Osteoblast (primary cell): Measurements from ENCODE around the gene PDE9A. TPM values are rescaled to one million over a fixed set of nuclear protein-coding genes. Genes with fewer than 3 reads are reported as not detected.

Experiments
- DNase-seq: peaks from one replicate; pipeline ENCODE4 v3.0.0; 2011; ENCODE audit warnings: low spot score, mixed read lengths; ENCODE audit not compliant: insufficient read length; ENCODE audit errors: missing footprints
- H2AFZ ChIP-seq: 2 replicates; pipeline ENCODE4 v1.6.0; 2011; ENCODE audit warnings: mild to moderate bottlenecking, low read length
- H3K27ac ChIP-seq: 2 replicates; pipeline ENCODE4 v1.5.1; 2011; ENCODE audit warnings: mild to moderate bottlenecking, low read depth, low read length, moderate library complexity
- H3K27me3 ChIP-seq: 2 replicates; pipeline ENCODE4 v1.6.0; 2012; ENCODE audit warnings: mild to moderate bottlenecking, control low read depth, inconsistent platforms, low read length, moderate library complexity; ENCODE audit not compliant: insufficient read depth
- H3K36me3 ChIP-seq: 2 replicates; pipeline ENCODE4 v1.5.1; 2011; ENCODE audit warnings: mild to moderate bottlenecking, low read length, control low read depth, moderate library complexity; ENCODE audit not compliant: insufficient read depth
- H3K4me1 ChIP-seq: 2 replicates; pipeline ENCODE4 v1.5.1; 2011; ENCODE audit warnings: mild to moderate bottlenecking, low read length, control low read depth, moderate library complexity; ENCODE audit not compliant: insufficient read depth
- H3K4me2 ChIP-seq: 2 replicates; pipeline ENCODE4 v1.6.0; 2011; ENCODE audit warnings: mild to moderate bottlenecking, low read length; ENCODE audit not compliant: insufficient read depth
- H3K4me3 ChIP-seq: fragments of 200-600 bp; sonication (generic); 3 replicates; pipeline ENCODE4 v1.5.1; 2012; ENCODE audit warnings: mild to moderate bottlenecking, low read length, inconsistent platforms; ENCODE audit not compliant: insufficient read depth
- H3K79me2 ChIP-seq: 2 replicates; pipeline ENCODE4 v1.6.0; 2012; ENCODE audit warnings: mild to moderate bottlenecking, low read length, control low read depth, inconsistent platforms; ENCODE audit not compliant: insufficient read depth
- H3K9me3 ChIP-seq: 2 replicates; pipeline ENCODE4 v1.5.1; 2011; ENCODE audit warnings: low read depth, low read length, control low read depth
- H4K20me1 ChIP-seq: 2 replicates; pipeline ENCODE4 v1.6.0; 2012; ENCODE audit warnings: mild to moderate bottlenecking, low read length, control low read depth; ENCODE audit not compliant: insufficient read depth
- total RNA-seq: library from RNA; depleted of rRNA; stranded (reverse); fragments of >200 nt; gene quantifications from 2 replicates; pipeline ENCODE4 v1.2.3, GENCODE V29; 2012
- TF ChIP-seq, protein P1 (sequence below): IDR thresholded peaks from 2 replicates; pipeline ENCODE4 v1.5.1; 2011; ENCODE audit warnings: mild to moderate bottlenecking, low read depth, low read length, moderate library complexity; ENCODE audit errors: extremely low read depth

The PDE9A gene
- total RNA-seq, 1 donor: 0.36 TPM

DNA sequence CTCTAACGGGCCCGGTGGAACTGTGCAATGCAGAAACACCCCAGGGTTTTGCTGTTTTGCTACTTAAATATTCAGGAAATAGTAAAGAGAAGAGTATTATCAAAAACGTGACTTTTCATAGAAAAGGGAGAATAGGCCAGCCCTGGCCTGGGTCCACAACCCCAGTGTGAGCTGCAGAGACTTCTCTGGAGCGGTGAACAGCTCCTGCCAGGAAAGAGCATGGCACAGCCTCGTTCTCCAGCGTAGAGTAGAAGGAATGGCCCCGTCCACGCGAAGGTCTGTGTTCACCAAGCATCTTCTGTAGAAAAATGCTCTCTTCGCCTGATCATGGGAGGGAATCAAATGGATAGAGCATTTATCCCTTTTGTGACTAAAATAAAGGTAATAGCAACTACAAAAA, 51.4 kb downstream of the PDE9A start:
- Histone ChIP-seq H3K79me2 (no peaks in the 10 kb centered on the region), H3K4me3 (no peak overlapping the region), H3K4me2 (no peak overlapping the region), H3K9me3 (no peaks in the 10 kb centered on the region), H4K20me1 (no peaks in the 10 kb centered on the region), H3K27me3 (peaks cover 12% of the 10 kb centered on the region), H3K27ac (no peak overlapping the region), H2AFZ (no peak overlapping the region), H3K36me3 (no peaks in the 10 kb centered on the region), H3K4me1 (no peaks in the 10 kb centered on the region)
- no peak for DNase-seq
- TF ChIP-seq, protein P1, sequence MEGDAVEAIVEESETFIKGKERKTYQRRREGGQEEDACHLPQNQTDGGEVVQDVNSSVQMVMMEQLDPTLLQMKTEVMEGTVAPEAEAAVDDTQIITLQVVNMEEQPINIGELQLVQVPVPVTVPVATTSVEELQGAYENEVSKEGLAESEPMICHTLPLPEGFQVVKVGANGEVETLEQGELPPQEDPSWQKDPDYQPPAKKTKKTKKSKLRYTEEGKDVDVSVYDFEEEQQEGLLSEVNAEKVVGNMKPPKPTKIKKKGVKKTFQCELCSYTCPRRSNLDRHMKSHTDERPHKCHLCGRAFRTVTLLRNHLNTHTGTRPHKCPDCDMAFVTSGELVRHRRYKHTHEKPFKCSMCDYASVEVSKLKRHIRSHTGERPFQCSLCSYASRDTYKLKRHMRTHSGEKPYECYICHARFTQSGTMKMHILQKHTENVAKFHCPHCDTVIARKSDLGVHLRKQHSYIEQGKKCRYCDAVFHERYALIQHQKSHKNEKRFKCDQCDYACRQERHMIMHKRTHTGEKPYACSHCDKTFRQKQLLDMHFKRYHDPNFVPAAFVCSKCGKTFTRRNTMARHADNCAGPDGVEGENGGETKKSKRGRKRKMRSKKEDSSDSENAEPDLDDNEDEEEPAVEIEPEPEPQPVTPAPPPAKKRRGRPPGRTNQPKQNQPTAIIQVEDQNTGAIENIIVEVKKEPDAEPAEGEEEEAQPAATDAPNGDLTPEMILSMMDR: no peak

DNA sequence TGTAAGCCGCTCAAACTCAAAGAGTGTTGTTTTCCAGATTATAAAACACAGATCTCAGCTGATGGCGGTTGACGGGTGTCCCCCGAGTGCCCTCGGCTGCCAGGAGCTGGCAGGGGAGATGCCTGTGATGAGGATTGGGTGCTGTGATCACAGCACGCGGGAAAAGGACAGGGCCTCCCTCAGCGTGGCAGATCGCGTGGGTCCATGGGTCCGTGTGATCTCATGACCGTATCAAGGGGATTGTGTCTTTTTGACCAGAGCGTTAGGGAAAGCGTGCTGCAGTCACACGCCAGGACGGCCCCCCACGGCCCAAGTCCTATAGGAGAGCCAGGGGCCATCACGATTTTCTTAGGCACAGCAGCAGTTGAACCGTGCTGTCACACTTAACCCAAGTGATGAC, 51.9 kb downstream of the PDE9A start:
- H3K4me1 ChIP-seq: no peaks in the 10 kb centered on the region
- no peak for DNase-seq
- no peaks in the 10 kb centered on the region for H3K79me2 ChIP-seq
- H3K9me3 ChIP-seq: no peaks in the 10 kb centered on the region
- H3K36me3 ChIP-seq: no peaks in the 10 kb centered on the region
- H4K20me1 ChIP-seq: no peaks in the 10 kb centered on the region
- TF ChIP-seq, protein P1: no peak
- H3K27me3 ChIP-seq: peaks cover 11% of the 10 kb centered on the region
- H3K4me2 ChIP-seq: no peak overlapping the region
- H3K4me3 ChIP-seq: no peak overlapping the region
- H2AFZ ChIP-seq: no peak overlapping the region
- H3K27ac ChIP-seq: no peak overlapping the region

DNA sequence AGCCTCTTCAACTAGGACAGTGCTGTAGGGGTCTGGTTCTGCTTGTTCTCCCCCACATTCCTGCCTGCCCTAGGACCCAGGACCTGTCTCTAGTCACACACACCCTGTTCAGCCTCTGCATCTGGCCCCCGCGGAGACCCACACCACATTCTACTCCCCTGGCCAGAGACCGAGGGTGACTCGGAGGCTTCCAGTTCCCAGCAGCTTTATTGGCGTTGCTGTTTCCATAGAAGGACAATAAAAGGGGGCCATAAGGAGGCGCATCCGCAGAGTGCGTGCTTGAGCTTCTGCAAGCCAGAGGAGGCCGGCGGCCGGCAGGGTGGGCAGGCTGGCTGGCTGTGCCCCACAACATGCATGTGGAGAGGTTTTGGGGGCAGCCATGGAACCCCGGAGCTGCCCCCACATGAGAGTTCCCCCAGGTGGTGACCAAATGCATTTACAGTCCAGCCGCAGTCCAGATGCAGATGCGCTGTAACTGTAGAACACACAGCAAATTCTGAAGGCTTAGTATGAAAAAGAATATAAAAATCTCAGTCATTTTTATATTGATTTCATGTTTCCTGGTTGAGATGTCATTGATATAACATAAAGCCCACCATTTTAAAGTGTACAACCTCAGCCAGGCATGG, 52.4 kb downstream of the PDE9A start:
- Histone ChIP-seq H4K20me1 (no peaks in the 10 kb centered on the region), H3K4me3 (no peak overlapping the region), H3K4me2 (no peak overlapping the region), H3K4me1 (no peaks in the 10 kb centered on the region), H2AFZ (no peak overlapping the region), H3K27ac (no peak overlapping the region), H3K36me3 (no peaks in the 10 kb centered on the region), H3K27me3 (peaks cover 8% of the 10 kb centered on the region), H3K9me3 (no peaks in the 10 kb centered on the region), H3K79me2 (no peaks in the 10 kb centered on the region)
- TF ChIP-seq, protein P1: no peak
- DNase-seq: no peak

DNA sequence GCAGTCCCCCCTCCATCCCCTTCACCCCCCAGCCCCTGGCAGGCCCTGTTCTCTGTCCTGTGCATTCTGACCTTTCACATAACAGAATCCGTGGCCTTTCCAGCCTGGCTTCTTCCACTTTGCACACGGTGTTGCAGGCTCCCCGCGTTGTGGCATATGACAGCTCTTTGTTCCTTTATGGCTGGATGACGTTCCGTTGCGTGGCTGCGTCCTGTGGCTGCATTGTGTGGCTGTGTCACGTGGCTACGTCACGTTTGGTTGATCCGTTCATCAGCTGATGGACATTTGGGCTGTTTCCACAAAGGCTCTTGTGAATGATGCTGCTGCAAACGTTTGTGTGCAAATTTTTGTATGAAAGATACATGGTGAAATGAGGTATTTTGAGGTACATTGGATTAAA, 53.3 kb downstream of the PDE9A start:
- DNase-seq: no peak
- no peaks in the 10 kb centered on the region for H3K4me1 ChIP-seq
- no peaks in the 10 kb centered on the region for H4K20me1 ChIP-seq
- no peaks in the 10 kb centered on the region for H3K36me3 ChIP-seq
- H3K79me2 ChIP-seq: no peaks in the 10 kb centered on the region
- peaks cover 2% of the 10 kb centered on the region for H3K27me3 ChIP-seq
- H3K27ac ChIP-seq: no peak overlapping the region
- H3K9me3 ChIP-seq: no peaks in the 10 kb centered on the region
- H3K4me3 ChIP-seq: no peak overlapping the region
- TF ChIP-seq, protein P1: no peak
- no peak overlapping the region for H3K4me2 ChIP-seq
- no peak overlapping the region for H2AFZ ChIP-seq
